Cerebellar nuclear complex (tissue), 1 donor: ENCODE results near the gene TSPY4.
"Not testable (repeated sequence)": the region's sequence is repeated elsewhere in the genome, so short reads cannot be mapped to it uniquely, and the experiment has no call there.

Experiments used
- DNase-seq, 2 experiments: peaks; one replicate each; lab custom pipeline; 2025; lab: John Stamatoyannopoulos, UW

The TSPY4 gene, protein sequence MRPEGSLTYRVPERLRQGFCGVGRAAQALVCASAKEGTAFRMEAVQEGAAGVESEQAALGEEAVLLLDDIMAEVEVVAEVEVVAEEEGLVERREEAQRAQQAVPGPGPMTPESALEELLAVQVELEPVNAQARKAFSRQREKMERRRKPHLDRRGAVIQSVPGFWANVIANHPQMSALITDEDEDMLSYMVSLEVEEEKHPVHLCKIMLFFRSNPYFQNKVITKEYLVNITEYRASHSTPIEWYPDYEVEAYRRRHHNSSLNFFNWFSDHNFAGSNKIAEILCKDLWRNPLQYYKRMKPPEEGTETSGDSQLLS

GRCh38 chrY:9337164-9337563, at the start of gene TSPY4:
TSPY4 (plus strand) TSS chrY:9337464; CDS start chrY:9337510, 46 bp downstream.
- not testable (repeated sequence) for DNase-seq

GRCh38 chrY:9320996-9321395, 16.3 kb upstream of the TSPY4 start:
- no peak for DNase-seq

- DNase-seq = not testable (repeated sequence)
These were observed 20.2 kb downstream of the TSPY4 start, which contains the start of gene TSPY8 for GRCh38 chrY:9357497-9357896. TSPY8 (plus strand) TSS chrY:9357797; CDS start chrY:9357843, 46 bp downstream.
